CD14-positive monocyte (primary cell): ENCODE measurements around the gene MAML3. TPM values are rescaled to one million over a fixed set of nuclear protein-coding genes. Genes with fewer than 3 reads are reported as not detected.

Source experiments
- DNase-seq, 3 donors: peaks; one replicate each; pipeline ENCODE4 v3.0.0-alpha.2; 2011 to 2022
- H2AFZ ChIP-seq: 2 replicates; pipeline ENCODE4 v1.6.0; 2012; ENCODE audit warnings: mild to moderate bottlenecking, low read depth, low read length, inconsistent platforms; ENCODE audit not compliant: insufficient read depth, poor library complexity, severe bottlenecking
- H3K27ac ChIP-seq, 2 donors: 1 replicate in 1 of 2; 2 replicates in 1 of 2; pipeline ENCODE4 v1.5.1; 2012 to 2013; ENCODE audit warnings: low read length in 2 of 2, control low read depth in 1 of 2, inconsistent platforms in 1 of 2, low read depth in 1 of 2, mild to moderate bottlenecking in 1 of 2
- H3K27me3 ChIP-seq, 2 donors: one replicate each; pipeline versions ENCODE4 v1.6.0 to v1.6.1; 2011 to 2013; ENCODE audit warnings: low read length in 2 of 2; ENCODE audit not compliant: control insufficient read depth in 2 of 2, insufficient read depth in 2 of 2
- H3K36me3 ChIP-seq, 2 donors: replicated peaks in 1 of 2; 1 replicate in 1 of 2; 2 replicates in 1 of 2; pipeline versions ENCODE4 v1.5.1 to v1.6.1; 2012 to 2013; ENCODE audit warnings: low read length in 2 of 2, control low read depth in 1 of 2, inconsistent platforms in 1 of 2, mild to moderate bottlenecking in 1 of 2; ENCODE audit not compliant: insufficient read depth in 2 of 2, control insufficient read depth in 1 of 2
- H3K4me1 ChIP-seq, 2 donors: 1 replicate in 1 of 2; 2 replicates in 1 of 2; pipeline versions ENCODE4 v1.5.1 to v1.6.1; 2012 to 2013; ENCODE audit warnings: low read length in 2 of 2, control low read depth in 1 of 2, inconsistent platforms in 1 of 2, mild to moderate bottlenecking in 1 of 2, moderate library complexity in 1 of 2; ENCODE audit not compliant: insufficient read depth in 2 of 2, control insufficient read depth in 1 of 2
- H3K4me2 ChIP-seq: replicated peaks from 2 replicates; pipeline ENCODE3; 2012; ENCODE audit warnings: low read length, moderate library complexity, mild to moderate bottlenecking; ENCODE audit not compliant: poor library complexity, severe bottlenecking; ENCODE audit errors: extremely low read depth
- H3K4me3 ChIP-seq, 3 experiments: fragments of 200-600 bp in 1 of 3; sonication (generic) in 1 of 3; replicated peaks in 1 of 3; 1 replicate in 2 of 3; 2 replicates in 1 of 3; pipeline ENCODE4 v1.5.1; 2011 to 2013; ENCODE audit warnings: low read length in 3 of 3, mild to moderate bottlenecking in 3 of 3, control low read depth in 2 of 3, low read depth in 2 of 3, inconsistent platforms in 1 of 3, moderate library complexity in 1 of 3
- H3K79me2 ChIP-seq: 2 replicates; pipeline ENCODE4 v1.6.0; 2012; ENCODE audit warnings: mild to moderate bottlenecking, control low read depth, inconsistent platforms, low read length, moderate library complexity; ENCODE audit not compliant: insufficient read depth
- H3K9ac ChIP-seq: 2 replicates; pipeline ENCODE4 v1.6.0; 2017; ENCODE audit warnings: low read length, mild to moderate bottlenecking; ENCODE audit not compliant: insufficient read depth, poor library complexity, severe bottlenecking
- H3K9me3 ChIP-seq, 2 donors: replicated peaks in 1 of 2; 1 replicate in 1 of 2; 2 replicates in 1 of 2; pipeline versions ENCODE4 v1.5.1 to v1.6.1; 2012 to 2013; ENCODE audit warnings: low read length in 2 of 2, control low read depth in 1 of 2; ENCODE audit not compliant: control insufficient read depth in 1 of 2, insufficient read depth in 1 of 2
- H4K20me1 ChIP-seq: 2 replicates; pipeline ENCODE4 v1.6.0; 2012; ENCODE audit warnings: mild to moderate bottlenecking, low read length, control low read depth, moderate library complexity; ENCODE audit not compliant: insufficient read depth
- H3K27ac Mint-ChIP-seq, 7 donors: one replicate each; pipeline ENCODE4 v1.8.0; 2020; ENCODE audit warnings: mild to moderate bottlenecking in 7 of 7, mixed read lengths in 7 of 7, moderate library complexity in 6 of 7, inconsistent platforms in 2 of 7
- H3K27me3 Mint-ChIP-seq, 3 donors: one replicate each; pipeline ENCODE4 v1.8.0; 2021 to 2022; ENCODE audit warnings: low read depth in 3 of 3, mild to moderate bottlenecking in 3 of 3, mixed read lengths in 3 of 3, moderate library complexity in 3 of 3, inconsistent platforms in 1 of 3
- H3K36me3 Mint-ChIP-seq, 2 donors: one replicate each; pipeline ENCODE4 v1.8.0; 2020; ENCODE audit warnings: mixed read lengths in 2 of 2, inconsistent platforms in 1 of 2, mild to moderate bottlenecking in 1 of 2
- H3K4me1 Mint-ChIP-seq: one replicate; pipeline ENCODE4 v1.8.0; 2020; ENCODE audit warnings: mild to moderate bottlenecking, mixed read lengths
- H3K4me3 Mint-ChIP-seq, 2 donors: one replicate each; pipeline ENCODE4 v1.8.0; 2020; ENCODE audit warnings: mild to moderate bottlenecking in 2 of 2, mixed read lengths in 2 of 2, moderate library complexity in 1 of 2
- H3K9me3 Mint-ChIP-seq, 7 donors: one replicate each; pipeline ENCODE4 v1.8.0; 2020 to 2022; ENCODE audit warnings: mixed read lengths in 7 of 7, mild to moderate bottlenecking in 6 of 7, moderate library complexity in 6 of 7, inconsistent platforms in 2 of 7
- CTCF ChIP-seq: fragments of 200-600 bp; IDR thresholded peaks from one replicate; pipeline ENCODE4 v1.8.0; 2022; ENCODE audit warnings: antibody characterized with exemption, mild to moderate bottlenecking
- WGBS: methylation state at CpG from one replicate; pipeline ENCODE4 v1.1.5; 2013; ENCODE audit warnings: missing lambda C conversion rate; ENCODE audit not compliant: insufficient coverage; 5-methylcytosine and 5-hydroxymethylcytosine counted together
- intact Hi-C, 2 donors: fragments of 100-400 bp; cut with micrococcal nuclease; formaldehyde crosslinking; loops; one replicate each; pipeline versions ENCODE4 v1.15.0 to v1.15.1; 2023
- polyA plus RNA-seq, 3 donors: library from polyadenylated mRNA; depleted of rRNA in 1 of 3; unstranded in 2 of 3; stranded (reverse) in 1 of 3; fragments of 300-500 nt in 2 of 3; fragments of >200 nt in 1 of 3; fragmentation: Illumina TruSeq in 2 of 3; gene quantifications; 1 replicate in 2 of 3; 2 replicates in 1 of 3; pipeline ENCODE4 v1.2.3, GENCODE V29; 2012 to 2021

The MAML3 gene
- polyA plus RNA-seq, 3 donors, result 1.5 to 6.5 (median 2.3) TPM

DNA sequence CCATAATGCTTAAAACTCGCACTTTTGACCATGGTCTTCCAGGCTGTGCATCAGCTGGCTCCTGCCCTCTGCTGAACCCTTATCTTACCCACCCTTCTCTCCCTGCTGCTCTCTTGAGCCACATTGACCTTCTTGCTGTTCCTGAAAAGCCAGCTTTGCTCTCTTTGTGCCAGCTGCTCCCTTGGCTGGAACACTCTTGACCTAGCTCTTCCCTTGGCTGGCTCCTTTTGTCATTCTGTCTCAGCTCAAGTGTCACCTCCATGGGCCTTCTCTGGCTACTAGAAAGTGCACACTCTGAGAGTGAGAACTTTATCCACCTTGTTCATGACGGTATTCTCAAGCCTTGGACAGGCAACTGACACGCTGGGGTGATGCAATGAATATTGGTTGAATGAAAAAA lies 376.2 kb downstream of the MAML3 start:
- Histone ChIP-seq H3K27ac (no peak overlapping the region), H3K79me2 (no peaks in the 10 kb centered on the region), H3K4me2 (no peak overlapping the region), H4K20me1 (peaks cover 10% of the 10 kb centered on the region), H3K9me3 (no peaks in the 10 kb centered on the region), H3K27me3 (no peaks in the 10 kb centered on the region), H3K4me1 (no peaks in the 10 kb centered on the region), H3K9ac (no peak overlapping the region), H2AFZ (no peak overlapping the region), H3K36me3 (no peaks in the 10 kb centered on the region), H3K4me3 (no peak overlapping the region)
- Mint-ChIP-seq H3K4me3 (no peak overlapping the region), H3K4me1 (no peaks in the 10 kb centered on the region), H3K36me3 (peaks cover 0 to 7% of the 10 kb centered on the region in 2 donors), H3K27ac (no peak overlapping the region), H3K27me3 (no peaks in the 10 kb centered on the region), H3K9me3 (no peaks in the 10 kb centered on the region)
- intact Hi-C loops, result no loop called here
- DNase-seq, result no peak
- WGBS, result 100% methylated on average over 2 of the region's 3 CpGs
- no peak for TF ChIP-seq CTCF

DNA sequence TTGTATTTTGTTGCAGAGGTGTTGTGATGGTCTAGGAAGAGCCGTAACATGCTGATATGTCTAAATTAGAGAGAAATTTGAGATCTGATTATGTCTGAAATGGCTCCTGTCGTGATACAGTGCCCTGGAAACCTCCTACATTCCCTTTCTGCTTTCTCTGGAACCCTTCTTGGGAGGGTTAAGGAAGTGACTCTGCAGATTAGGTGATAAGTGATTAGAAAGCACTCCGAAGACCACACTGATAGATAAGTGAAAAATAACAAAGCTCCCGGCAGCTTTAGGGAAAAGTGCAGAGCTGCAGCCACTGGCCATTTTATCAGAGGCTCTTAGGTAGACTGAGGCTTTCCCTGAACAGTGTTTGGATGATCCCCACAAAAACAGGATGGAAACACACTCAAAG lies 377.7 kb downstream of the MAML3 start:
- H3K9me3 ChIP-seq, result no peaks in the 10 kb centered on the region
- H3K27me3 ChIP-seq, result no peaks in the 10 kb centered on the region
- H2AFZ ChIP-seq, result no peak overlapping the region
- no peaks in the 10 kb centered on the region for H3K36me3 ChIP-seq
- no peaks in the 10 kb centered on the region for H3K4me1 ChIP-seq
- TF ChIP-seq CTCF, result no peak
- no peak overlapping the region for H3K9ac ChIP-seq
- no peak overlapping the region for H3K27ac ChIP-seq
- intact Hi-C loops, result no loop called here
- Mint-ChIP-seq H3K27me3 (peaks cover 0 to 1% (median 0%) of the 10 kb centered on the region in 3 donors), H3K36me3 (peaks cover 3 to 7% of the 10 kb centered on the region in 2 donors), H3K4me3 (no peak overlapping the region), H3K4me1 (no peaks in the 10 kb centered on the region), H3K9me3 (no peaks in the 10 kb centered on the region), H3K27ac (peak overlapping the region in 1 of 7 donors; percentile 10)
- H3K79me2 ChIP-seq, result no peaks in the 10 kb centered on the region
- H3K4me2 ChIP-seq, result no peak overlapping the region
- no peak for DNase-seq
- no CpG with 5 or more reads among the region's 4 CpGs for WGBS
- peaks cover 10% of the 10 kb centered on the region for H4K20me1 ChIP-seq
- H3K4me3 ChIP-seq, result no peak overlapping the region
